ENCODE measurements around the gene TBCK.

The TBCK gene

DNA sequence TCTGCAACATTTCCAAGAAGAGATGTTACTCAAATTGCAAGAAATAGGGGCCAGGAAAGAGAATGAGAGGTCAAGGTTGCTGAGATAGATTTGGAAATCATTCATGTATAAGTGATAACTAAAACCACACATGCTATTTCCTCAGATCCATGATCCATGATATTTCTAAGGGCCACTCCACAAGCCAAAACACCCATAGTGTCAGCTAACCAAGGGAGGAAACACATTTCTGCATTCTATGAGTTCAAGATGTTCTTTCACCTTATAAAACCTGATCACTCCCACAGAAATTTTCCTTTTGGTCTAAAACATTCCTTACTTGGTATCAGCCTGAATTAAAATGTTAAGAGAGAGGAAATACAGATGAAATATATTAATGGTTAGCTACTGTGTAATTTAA lies 47.2 kb downstream of the TBCK start:
- Histone ChIP-seq H3K4me3 (no peak overlapping the region), H3K4me1 (no peaks in the 10 kb centered on the region), H3K9me3 (no peaks in the 10 kb centered on the region), H3K27ac (no peak overlapping the region), H3K36me3 (peaks cover 5% of the 10 kb centered on the region), H4K20me1 (0 out of 2 replicates have a peak, but pooled peaks cover 12% of the 10 kb centered on the region), H3K4me2 (no peak overlapping the region), H3K9ac (no peak overlapping the region), H3K27me3 (no peaks in the 10 kb centered on the region)
- TF ChIP-seq Cebpa-rat (IDR thresholded peaks at IDR 0.05), result no peak

DNA sequence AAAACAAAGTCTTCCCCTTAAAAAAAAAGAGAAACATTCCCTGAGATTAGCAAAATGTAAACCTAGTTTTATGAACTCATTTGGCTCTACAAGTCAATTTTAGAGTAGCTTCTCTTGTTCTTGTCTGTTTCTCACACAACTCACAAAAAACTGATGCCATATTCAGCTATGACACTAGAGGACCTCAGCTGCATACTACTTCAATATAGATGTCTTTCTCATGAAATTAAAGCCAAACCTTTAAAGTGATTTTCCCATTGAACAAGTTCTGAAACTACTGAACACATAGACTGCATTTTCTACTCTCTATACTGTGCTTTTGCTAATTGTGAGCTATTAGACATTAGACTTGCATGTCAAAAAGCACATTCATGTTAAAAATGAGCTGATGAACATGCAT lies 49.8 kb downstream of the TBCK start:
- Histone ChIP-seq H3K27me3 (no peaks in the 10 kb centered on the region), H3K9ac (no peak overlapping the region), H3K4me1 (no peaks in the 10 kb centered on the region), H3K4me3 (no peak overlapping the region), H4K20me1 (0 out of 2 replicates have a peak, but pooled peaks cover 18% of the 10 kb centered on the region), H3K9me3 (no peaks in the 10 kb centered on the region), H3K4me2 (no peak overlapping the region), H3K36me3 (no peaks in the 10 kb centered on the region), H3K27ac (no peak overlapping the region)
- TF ChIP-seq Cebpa-rat (IDR thresholded peaks at IDR 0.05), result no peak

DNA sequence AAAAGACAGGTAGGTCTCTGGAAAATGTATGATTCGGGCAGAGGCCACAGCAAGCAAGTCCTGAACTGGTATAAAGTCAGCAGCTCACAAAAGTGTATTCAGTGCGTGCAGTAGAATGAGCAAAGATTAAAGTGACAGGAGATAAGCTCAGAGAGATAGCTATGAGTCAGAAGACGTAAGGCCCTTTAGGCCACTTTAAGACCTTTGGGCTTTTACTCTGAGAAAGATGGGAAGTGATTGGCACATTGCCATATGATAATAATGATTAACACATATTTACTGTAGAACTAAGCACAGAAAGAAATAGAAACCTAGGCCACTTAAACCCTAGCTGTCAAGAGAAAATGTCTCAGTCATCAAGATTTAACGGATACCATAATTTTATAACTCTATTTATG lies 51.7 kb downstream of the TBCK start:
- H3K27me3 ChIP-seq, result no peaks in the 10 kb centered on the region
- H3K27ac ChIP-seq, result no peak overlapping the region
- 0 out of 2 replicates have a peak, but pooled peaks cover 18% of the 10 kb centered on the region for H4K20me1 ChIP-seq
- TF ChIP-seq Cebpa-rat (IDR thresholded peaks at IDR 0.05), result no peak
- no peak overlapping the region for H3K4me2 ChIP-seq
- no peak overlapping the region for H3K9ac ChIP-seq
- no peaks in the 10 kb centered on the region for H3K4me1 ChIP-seq
- H3K4me3 ChIP-seq, result no peak overlapping the region
- no peaks in the 10 kb centered on the region for H3K36me3 ChIP-seq
- H3K9me3 ChIP-seq, result no peaks in the 10 kb centered on the region

DNA sequence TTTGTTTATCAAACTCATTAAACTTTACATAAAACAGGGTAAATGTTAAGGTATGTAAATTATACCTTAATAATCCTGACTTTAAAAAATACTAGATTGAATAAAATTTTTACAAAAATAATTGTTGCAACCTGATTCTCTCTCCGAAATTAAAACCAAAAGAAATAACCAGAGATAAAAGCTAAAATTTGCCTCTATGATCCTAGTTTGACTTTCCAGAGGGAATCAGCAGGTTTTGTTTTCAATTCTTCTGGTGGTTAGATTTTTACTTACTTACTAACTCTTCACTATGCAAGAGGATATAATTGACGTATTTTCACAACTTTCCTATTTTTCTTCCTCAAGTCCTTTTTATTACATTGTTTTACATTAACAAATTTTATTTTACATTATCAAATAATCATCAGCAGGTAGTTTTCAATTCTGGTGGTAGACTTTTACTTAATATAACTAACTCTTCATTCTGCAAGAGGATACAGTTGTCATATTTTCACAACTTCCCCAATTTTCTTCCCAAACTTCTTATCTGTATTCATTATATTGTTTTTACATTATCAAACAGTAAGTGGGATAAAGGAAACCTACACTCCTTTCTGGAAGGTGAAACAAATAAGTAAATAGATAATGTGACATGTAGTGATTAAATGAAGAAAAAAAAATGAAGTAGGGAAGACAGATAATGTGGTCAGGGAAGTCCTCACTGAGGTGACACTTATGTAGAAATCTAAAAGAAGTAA lies 52.2 kb downstream of the TBCK start:
- H3K4me1 ChIP-seq, result no peaks in the 10 kb centered on the region
- H3K4me2 ChIP-seq, result no peak overlapping the region
- H3K9me3 ChIP-seq, result no peaks in the 10 kb centered on the region
- no peaks in the 10 kb centered on the region for H3K36me3 ChIP-seq
- H3K27ac ChIP-seq, result no peak overlapping the region
- H4K20me1 ChIP-seq, result 0 out of 2 replicates have a peak, but pooled peaks cover 18% of the 10 kb centered on the region
- no peaks in the 10 kb centered on the region for H3K27me3 ChIP-seq
- H3K4me3 ChIP-seq, result no peak overlapping the region
- H3K9ac ChIP-seq, result no peak overlapping the region
- no peak for TF ChIP-seq Cebpa-rat (IDR thresholded peaks at IDR 0.05)

DNA sequence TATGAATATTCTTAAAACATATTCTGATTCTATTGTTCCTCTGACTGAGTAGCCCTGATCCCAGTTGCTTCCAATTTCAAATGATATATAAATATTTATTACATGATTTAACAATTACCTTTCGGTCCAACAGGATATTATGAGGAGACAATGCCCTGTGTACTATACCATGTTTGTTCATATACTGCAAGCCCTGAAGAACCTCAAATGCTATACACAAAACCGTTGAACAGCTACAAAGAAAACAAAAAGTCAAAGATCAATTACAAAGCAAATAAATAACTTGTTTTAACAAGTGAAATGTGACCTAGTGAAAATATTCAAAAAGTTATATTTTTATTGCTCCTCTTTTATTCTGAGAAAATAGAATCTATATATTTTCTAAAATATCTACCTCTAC lies 54.0 kb downstream of the TBCK start:
- H3K4me1 ChIP-seq, result no peaks in the 10 kb centered on the region
- no peak overlapping the region for H3K27ac ChIP-seq
- H3K4me2 ChIP-seq, result no peak overlapping the region
- H3K9me3 ChIP-seq, result no peaks in the 10 kb centered on the region
- no peak for TF ChIP-seq Cebpa-rat (IDR thresholded peaks at IDR 0.05)
- H3K27me3 ChIP-seq, result no peaks in the 10 kb centered on the region
- no peaks in the 10 kb centered on the region for H3K36me3 ChIP-seq
- 0 out of 2 replicates have a peak, but pooled peaks cover 18% of the 10 kb centered on the region for H4K20me1 ChIP-seq
- no peak overlapping the region for H3K9ac ChIP-seq
- no peak overlapping the region for H3K4me3 ChIP-seq

DNA sequence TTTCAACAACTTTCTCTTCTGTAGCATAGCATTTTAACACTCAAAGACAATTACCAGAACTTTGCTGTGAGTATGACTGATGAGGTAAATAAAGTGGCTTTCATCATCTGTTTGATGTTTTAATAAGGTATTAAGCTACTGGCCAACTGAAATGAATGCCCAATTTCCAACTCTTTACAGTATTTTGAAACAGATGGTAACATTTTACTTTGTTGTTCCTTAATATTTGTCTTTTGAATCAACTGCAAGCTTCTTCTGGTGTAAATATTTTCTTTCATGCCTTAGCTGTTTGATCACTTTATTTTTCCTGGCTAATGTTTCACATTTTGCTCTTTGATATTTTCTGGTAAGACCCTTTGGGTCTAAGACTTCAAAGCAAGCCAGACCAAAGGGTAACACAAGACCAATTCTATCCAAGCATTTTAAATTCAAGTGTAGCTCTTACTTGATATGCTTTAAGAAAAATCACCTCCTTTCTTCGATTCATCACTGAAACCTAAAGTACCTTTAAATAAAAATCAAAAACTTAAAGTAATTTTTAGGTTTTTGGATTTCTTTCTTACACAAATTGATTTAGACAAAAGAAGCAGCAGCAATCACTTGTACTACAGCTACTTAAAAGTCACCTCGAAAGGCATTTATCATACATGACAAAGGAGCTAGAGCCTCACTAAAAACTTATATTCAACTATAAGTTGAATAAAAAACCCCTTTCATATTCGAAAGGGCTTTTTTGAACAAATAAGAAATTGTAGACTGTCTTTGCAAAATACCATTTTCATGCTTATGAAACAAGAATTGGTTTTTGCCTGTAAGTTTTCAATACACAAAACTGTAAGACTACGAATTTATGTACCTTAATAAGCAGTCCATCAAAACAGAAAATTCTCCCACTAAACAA lies 57.6 kb downstream of the TBCK start:
- Histone ChIP-seq H3K4me3 (no peak overlapping the region), H4K20me1 (0 out of 2 replicates have a peak, but pooled peaks cover 6% of the 10 kb centered on the region), H3K9me3 (peaks cover 5% of the 10 kb centered on the region; the same call in 1 of the 2 replicates), H3K27me3 (no peaks in the 10 kb centered on the region), H3K36me3 (peaks cover 18% of the 10 kb centered on the region), H3K27ac (no peak overlapping the region), H3K9ac (no peak overlapping the region), H3K4me2 (no peak overlapping the region), H3K4me1 (no peaks in the 10 kb centered on the region)
- TF ChIP-seq Cebpa-rat (IDR thresholded peaks at IDR 0.05), result no peak

DNA sequence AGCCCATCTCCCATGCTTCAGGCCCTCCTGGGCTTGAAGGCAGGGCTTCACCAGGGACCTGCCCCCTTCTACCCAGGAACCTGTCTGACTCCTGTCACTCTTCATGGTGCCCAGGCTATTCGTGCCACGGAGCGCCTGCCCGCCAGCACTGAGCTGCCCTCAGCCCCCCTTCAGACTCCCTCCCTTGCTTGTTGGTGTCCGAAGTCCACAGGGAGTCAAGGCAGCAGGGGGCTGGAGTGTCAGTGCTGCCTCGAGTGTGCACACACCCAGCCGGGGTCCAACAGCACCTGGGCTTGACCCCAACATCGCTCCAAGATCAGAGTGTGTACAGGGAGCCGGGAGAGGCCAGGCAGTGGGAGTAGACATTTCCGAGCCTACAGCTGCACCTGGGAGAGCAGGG lies 59.8 kb downstream of the TBCK start:
- no peaks in the 10 kb centered on the region for H3K27me3 ChIP-seq
- H3K4me2 ChIP-seq, result no peak overlapping the region
- H3K4me1 ChIP-seq, result no peaks in the 10 kb centered on the region
- H3K9ac ChIP-seq, result no peak overlapping the region
- peaks cover 18% of the 10 kb centered on the region for H3K36me3 ChIP-seq
- TF ChIP-seq Cebpa-rat (IDR thresholded peaks at IDR 0.05), result no peak
- H3K27ac ChIP-seq, result no peak overlapping the region
- peaks cover 5% of the 10 kb centered on the region; the same call in 1 of the 2 replicates for H3K9me3 ChIP-seq
- H3K4me3 ChIP-seq, result no peak overlapping the region
- no peaks in the 10 kb centered on the region for H4K20me1 ChIP-seq

DNA sequence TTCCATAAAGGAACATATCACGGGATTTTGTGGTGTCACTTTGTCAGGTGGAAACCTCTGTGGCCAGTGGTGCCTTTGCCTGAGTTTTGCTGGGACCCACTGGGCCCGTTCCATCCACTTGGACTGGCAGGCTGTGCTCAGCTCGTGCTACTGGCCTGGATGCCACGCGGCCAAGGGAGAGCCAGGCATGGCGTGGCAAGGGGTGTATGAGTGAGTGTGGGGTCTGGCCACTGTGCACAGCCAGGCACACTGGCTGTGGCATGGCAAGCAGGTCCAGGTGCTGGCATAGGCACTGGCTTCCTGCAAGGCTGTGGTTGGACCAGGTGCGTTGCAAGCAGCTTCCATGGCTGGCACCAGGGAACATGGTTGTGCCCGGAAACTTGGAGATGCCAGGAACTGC lies 60.8 kb downstream of the TBCK start:
- Histone ChIP-seq H3K9me3 (peaks cover 5% of the 10 kb centered on the region; the same call in 1 of the 2 replicates), H3K36me3 (peaks cover 22% of the 10 kb centered on the region), H3K4me3 (no peak overlapping the region), H3K4me2 (no peak overlapping the region), H3K4me1 (no peaks in the 10 kb centered on the region), H3K27ac (no peak overlapping the region), H3K27me3 (no peaks in the 10 kb centered on the region), H3K9ac (no peak overlapping the region), H4K20me1 (no peaks in the 10 kb centered on the region)
- TF ChIP-seq Cebpa-rat (IDR thresholded peaks at IDR 0.05), result no peak

DNA sequence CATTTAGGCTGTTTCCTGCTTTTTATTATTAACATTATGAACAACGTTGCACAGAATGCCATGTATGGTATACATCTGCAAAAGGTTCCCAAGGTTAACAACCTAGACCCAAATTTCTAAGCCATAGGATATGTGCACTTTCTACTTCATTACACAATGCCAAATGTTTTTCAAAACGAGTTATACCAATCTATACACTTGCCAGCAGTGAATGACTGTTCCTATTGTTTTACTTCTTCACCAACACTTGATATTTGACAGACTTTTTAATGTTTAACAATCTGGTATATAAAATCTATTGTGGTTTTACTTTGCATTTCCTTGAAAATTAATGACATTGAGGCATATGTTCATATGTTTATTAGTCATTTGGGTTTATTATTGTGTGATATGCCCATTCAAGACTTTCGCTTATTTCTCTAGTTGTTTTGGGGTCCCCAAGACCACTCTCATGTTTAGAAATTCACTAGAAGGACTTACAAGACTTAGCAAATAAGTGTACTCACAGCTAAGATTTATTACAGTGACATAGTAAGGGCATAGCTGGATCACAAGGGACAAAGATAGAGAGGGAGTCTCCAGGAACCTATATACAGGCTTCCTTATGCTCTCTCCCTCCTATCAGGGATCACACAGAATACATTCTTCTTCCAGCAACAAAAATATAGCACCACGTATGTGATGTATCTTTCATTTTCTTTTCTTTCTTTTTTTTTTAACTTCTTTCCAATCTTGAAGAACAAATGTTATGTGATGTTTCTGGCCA lies 62.5 kb downstream of the TBCK start:
- Histone ChIP-seq H3K4me2 (no peak overlapping the region), H3K27ac (no peak overlapping the region), H3K27me3 (no peaks in the 10 kb centered on the region), H3K9ac (no peak overlapping the region), H3K4me1 (no peaks in the 10 kb centered on the region), H3K9me3 (peaks cover 5% of the 10 kb centered on the region; the same call in 1 of the 2 replicates), H4K20me1 (no peaks in the 10 kb centered on the region), H3K4me3 (no peak overlapping the region), H3K36me3 (peaks cover 28% of the 10 kb centered on the region)
- TF ChIP-seq Cebpa-rat (IDR thresholded peaks at IDR 0.05), result no peak
